Measurements from ENCODE around the gene TMEM191C.
A peak's percentile ranks its signal among the peaks of the same experiment; 100 is the strongest.
"Not testable (repeated sequence)": the region's sequence is repeated elsewhere in the genome, so short reads cannot be mapped to it uniquely, and the experiment has no call there.

Gene TMEM191C

GRCh38 chr22:21468194-21469096 is 1.3 kb downstream of the TMEM191C start:
- H3K27me3 ChIP-seq (ENCODE audit: low read depth, low read length); H3K4me1 ChIP-seq (ENCODE audit: control insufficient read depth in 1 of 2, insufficient read depth in 2 of 2, low read length in 2 of 2); H3K27ac ChIP-seq (ENCODE audit: low read length); H3K9me3 ChIP-seq (ENCODE audit: control insufficient read depth in 1 of 2, low read length in 2 of 2); H3K36me3 ChIP-seq (ENCODE audit: control insufficient read depth in 1 of 2, insufficient read depth in 2 of 2, low read length in 2 of 2): not testable (repeated sequence)
- H3K4me3 ChIP-seq (ENCODE audit: low read depth in 1 of 2, low read length in 2 of 2), result peak overlapping the region in 1 of 2 donors; percentile 28

GRCh38 chr22:21469097-21469994 is 2.2 kb downstream of the TMEM191C start:
- H3K36me3 ChIP-seq (ENCODE audit: control insufficient read depth in 1 of 2, insufficient read depth in 2 of 2, low read length in 2 of 2); H3K27me3 ChIP-seq (ENCODE audit: low read depth, low read length); H3K27ac ChIP-seq (ENCODE audit: low read length); H3K9me3 ChIP-seq (ENCODE audit: control insufficient read depth in 1 of 2, low read length in 2 of 2); H3K4me1 ChIP-seq (ENCODE audit: control insufficient read depth in 1 of 2, insufficient read depth in 2 of 2, low read length in 2 of 2); H3K4me3 ChIP-seq (ENCODE audit: low read depth in 1 of 2, low read length in 2 of 2): not testable (repeated sequence)

GRCh38 chr22:21472984-21473383 is 5.8 kb downstream of the TMEM191C start:
- H3K4me1 ChIP-seq (ENCODE audit: control insufficient read depth in 1 of 2, insufficient read depth in 2 of 2, low read length in 2 of 2); H3K36me3 ChIP-seq (ENCODE audit: control insufficient read depth in 1 of 2, insufficient read depth in 2 of 2, low read length in 2 of 2); H3K9me3 ChIP-seq (ENCODE audit: control insufficient read depth in 1 of 2, low read length in 2 of 2); H3K27ac ChIP-seq (ENCODE audit: low read length); H3K27me3 ChIP-seq (ENCODE audit: low read depth, low read length); H3K4me3 ChIP-seq (ENCODE audit: low read depth in 1 of 2, low read length in 2 of 2): not testable (repeated sequence)

GRCh38 chr22:21473664-21474063 is 6.5 kb downstream of the TMEM191C start:
- H3K36me3 ChIP-seq (ENCODE audit: control insufficient read depth in 1 of 2, insufficient read depth in 2 of 2, low read length in 2 of 2); H3K27ac ChIP-seq (ENCODE audit: low read length); H3K27me3 ChIP-seq (ENCODE audit: low read depth, low read length); H3K4me3 ChIP-seq (ENCODE audit: low read depth in 1 of 2, low read length in 2 of 2); H3K4me1 ChIP-seq (ENCODE audit: control insufficient read depth in 1 of 2, insufficient read depth in 2 of 2, low read length in 2 of 2); H3K9me3 ChIP-seq (ENCODE audit: control insufficient read depth in 1 of 2, low read length in 2 of 2): not testable (repeated sequence)

GRCh38 chr22:21484039-21484438 is 16.9 kb downstream of the TMEM191C start:
- not testable (repeated sequence) for H3K27ac ChIP-seq (ENCODE audit: low read length); H3K27me3 ChIP-seq (ENCODE audit: low read depth, low read length); H3K4me1 ChIP-seq (ENCODE audit: control insufficient read depth in 1 of 2, insufficient read depth in 2 of 2, low read length in 2 of 2); H3K36me3 ChIP-seq (ENCODE audit: control insufficient read depth in 1 of 2, insufficient read depth in 2 of 2, low read length in 2 of 2); H3K4me3 ChIP-seq (ENCODE audit: low read depth in 1 of 2, low read length in 2 of 2); H3K9me3 ChIP-seq (ENCODE audit: control insufficient read depth in 1 of 2, low read length in 2 of 2)

- H3K4me1 ChIP-seq (ENCODE audit: control insufficient read depth in 1 of 2, insufficient read depth in 2 of 2, low read length in 2 of 2); H3K4me3 ChIP-seq (ENCODE audit: low read depth in 1 of 2, low read length in 2 of 2); H3K27ac ChIP-seq (ENCODE audit: low read length); H3K27me3 ChIP-seq (ENCODE audit: low read depth, low read length); H3K36me3 ChIP-seq (ENCODE audit: control insufficient read depth in 1 of 2, insufficient read depth in 2 of 2, low read length in 2 of 2); H3K9me3 ChIP-seq (ENCODE audit: control insufficient read depth in 1 of 2, low read length in 2 of 2): not testable (repeated sequence)
These were observed 20.5 kb downstream of the TMEM191C start for GRCh38 chr22:21487723-21488122.

- H3K4me1 ChIP-seq (ENCODE audit: control insufficient read depth in 1 of 2, insufficient read depth in 2 of 2, low read length in 2 of 2); H3K27ac ChIP-seq (ENCODE audit: low read length); H3K4me3 ChIP-seq (ENCODE audit: low read depth in 1 of 2, low read length in 2 of 2); H3K36me3 ChIP-seq (ENCODE audit: control insufficient read depth in 1 of 2, insufficient read depth in 2 of 2, low read length in 2 of 2); H3K9me3 ChIP-seq (ENCODE audit: control insufficient read depth in 1 of 2, low read length in 2 of 2); H3K27me3 ChIP-seq (ENCODE audit: low read depth, low read length): not testable (repeated sequence)
These were observed 22.0 kb downstream of the TMEM191C start for GRCh38 chr22:21489149-21489680.

GRCh38 chr22:21490556-21490955 is 23.4 kb downstream of the TMEM191C start:
- H3K9me3 ChIP-seq (ENCODE audit: control insufficient read depth in 1 of 2, low read length in 2 of 2); H3K27me3 ChIP-seq (ENCODE audit: low read depth, low read length); H3K4me3 ChIP-seq (ENCODE audit: low read depth in 1 of 2, low read length in 2 of 2); H3K36me3 ChIP-seq (ENCODE audit: control insufficient read depth in 1 of 2, insufficient read depth in 2 of 2, low read length in 2 of 2); H3K4me1 ChIP-seq (ENCODE audit: control insufficient read depth in 1 of 2, insufficient read depth in 2 of 2, low read length in 2 of 2); H3K27ac ChIP-seq (ENCODE audit: low read length): not testable (repeated sequence)

- H3K36me3 ChIP-seq (ENCODE audit: control insufficient read depth in 1 of 2, insufficient read depth in 2 of 2, low read length in 2 of 2); H3K4me3 ChIP-seq (ENCODE audit: low read depth in 1 of 2, low read length in 2 of 2); H3K9me3 ChIP-seq (ENCODE audit: control insufficient read depth in 1 of 2, low read length in 2 of 2); H3K4me1 ChIP-seq (ENCODE audit: control insufficient read depth in 1 of 2, insufficient read depth in 2 of 2, low read length in 2 of 2); H3K27ac ChIP-seq (ENCODE audit: low read length); H3K27me3 ChIP-seq (ENCODE audit: low read depth, low read length): not testable (repeated sequence)
These were observed 25.1 kb downstream of the TMEM191C start for GRCh38 chr22:21492271-21492670.

- not testable (repeated sequence) for H3K9me3 ChIP-seq (ENCODE audit: control insufficient read depth in 1 of 2, low read length in 2 of 2)
These were observed 26.9 kb downstream of the TMEM191C start for GRCh38 chr22:21493789-21494782.

GRCh38 chr22:21497984-21498383 is 30.8 kb downstream of the TMEM191C start:
- not testable (repeated sequence) for H3K36me3 ChIP-seq (ENCODE audit: control insufficient read depth in 1 of 2, insufficient read depth in 2 of 2, low read length in 2 of 2); H3K27me3 ChIP-seq (ENCODE audit: low read depth, low read length); H3K9me3 ChIP-seq (ENCODE audit: control insufficient read depth in 1 of 2, low read length in 2 of 2)

More at GRCh38 chr22:21493789-21494782, 26.9 kb downstream of the TMEM191C start:
- H3K36me3 ChIP-seq (ENCODE audit: control insufficient read depth in 1 of 2, insufficient read depth in 2 of 2, low read length in 2 of 2); H3K4me3 ChIP-seq (ENCODE audit: low read depth in 1 of 2, low read length in 2 of 2); H3K27ac ChIP-seq (ENCODE audit: low read length); H3K4me1 ChIP-seq (ENCODE audit: control insufficient read depth in 1 of 2, insufficient read depth in 2 of 2, low read length in 2 of 2); H3K27me3 ChIP-seq (ENCODE audit: low read depth, low read length): not testable (repeated sequence)

More at GRCh38 chr22:21497984-21498383, 30.8 kb downstream of the TMEM191C start:
- H3K4me1 ChIP-seq (ENCODE audit: control insufficient read depth in 1 of 2, insufficient read depth in 2 of 2, low read length in 2 of 2); H3K4me3 ChIP-seq (ENCODE audit: low read depth in 1 of 2, low read length in 2 of 2); H3K27ac ChIP-seq (ENCODE audit: low read length): not testable (repeated sequence)
